Suprapubic skin (tissue), 4 donors: Measurements from ENCODE around the gene MAST2. TPM values are rescaled to one million over a fixed set of nuclear protein-coding genes. Genes with fewer than 3 reads are reported as not detected.

Experiments
- DNase-seq, 2 donors: peaks; one replicate each; pipeline ENCODE4 v3.0.0-alpha.2; 2019; ENCODE audit warnings: low spot score in 2 of 2
- H3K27ac ChIP-seq: fragments of 200-600 bp; sonication (generic); one replicate; pipeline ENCODE4 v1.5.1; 2019
- H3K27me3 ChIP-seq: fragments of 200-600 bp; sonication (generic); one replicate; pipeline ENCODE4 v1.5.1; 2019
- H3K36me3 ChIP-seq: fragments of 200-600 bp; sonication (generic); one replicate; pipeline ENCODE4 v1.5.1; 2019
- H3K4me1 ChIP-seq: fragments of 200-600 bp; sonication (generic); one replicate; pipeline ENCODE4 v1.5.1; 2019
- H3K4me3 ChIP-seq: fragments of 200-600 bp; sonication (generic); one replicate; pipeline ENCODE4 v1.5.1; 2019; ENCODE audit warnings: mild to moderate bottlenecking
- H3K9me3 ChIP-seq: fragments of 200-600 bp; sonication (generic); one replicate; pipeline ENCODE4 v1.5.1; 2019
- CTCF ChIP-seq, 2 donors: fragments of 200-600 bp in 1 of 2; fragments of 450-650 bp in 1 of 2; sonication (generic) in 1 of 2; IDR thresholded peaks; one replicate each; pipeline ENCODE4 v1.5.1; 2016 to 2019; ENCODE audit warnings: antibody characterized with exemption in 2 of 2, mild to moderate bottlenecking in 1 of 2, moderate library complexity in 1 of 2
- EP300 ChIP-seq: sonication (generic); formaldehyde crosslinking; IDR thresholded peaks from one replicate; pipeline ENCODE4 v1.6.1; 2017; ENCODE audit warnings: antibody characterized with exemption
- POLR2A ChIP-seq, 2 donors: fragments of 450-650 bp; IDR thresholded peaks; one replicate each; pipeline ENCODE4 v1.6.1; 2017; ENCODE audit warnings: antibody characterized with exemption in 2 of 2, mild to moderate bottlenecking in 2 of 2, moderate library complexity in 2 of 2
- POLR2AphosphoS5 ChIP-seq, 3 donors: sonication (generic); formaldehyde crosslinking; IDR thresholded peaks; one replicate each; pipeline ENCODE4 v1.6.1; 2017; ENCODE audit warnings: antibody characterized with exemption in 3 of 3
- WGBS: methylation state at CpG from one replicate; pipeline ENCODE4 v1.1.5; 2018; 5-methylcytosine and 5-hydroxymethylcytosine counted together
- total RNA-seq, 4 donors: library from RNA; depleted of rRNA; stranded (reverse); fragments of >200 nt; gene quantifications; one replicate each; pipeline ENCODE4 v1.1.0, GENCODE V29; 2016

Gene MAST2
- total RNA-seq, 4 donors from 2014 or later, result 15.4 to 21.6 (median 20.1) TPM

GRCh38 chr1:45769261-45769932, 34.0 kb upstream of the MAST2 start:
- Histone ChIP-seq H3K4me1 (no peaks in the 10 kb centered on the region), H3K4me3 (no peak overlapping the region), H3K9me3 (no peaks in the 10 kb centered on the region), H3K27me3 (no peaks in the 10 kb centered on the region), H3K27ac (no peak overlapping the region), H3K36me3 (no peaks in the 10 kb centered on the region)
- TF ChIP-seq POLR2A (IDR thresholded peaks at IDR 0.05) (no peak), POLR2AphosphoS5 (IDR thresholded peaks at IDR 0.05) (no peak), EP300 (no peak), CTCF (IDR thresholded peaks at IDR 0.05) (no peak)
- DNase-seq, result no peak
- 62% methylated on average over 3 of the region's 4 CpGs for WGBS

GRCh38 chr1:45772971-45773370, 30.4 kb upstream of the MAST2 start:
- H3K4me1 ChIP-seq, result no peaks in the 10 kb centered on the region
- TF ChIP-seq EP300, result no peak
- no peak for TF ChIP-seq CTCF (IDR thresholded peaks at IDR 0.05)
- TF ChIP-seq POLR2AphosphoS5 (IDR thresholded peaks at IDR 0.05), result no peak
- no peak for TF ChIP-seq POLR2A (IDR thresholded peaks at IDR 0.05)
- H3K27ac ChIP-seq, result no peak overlapping the region
- no peaks in the 10 kb centered on the region for H3K27me3 ChIP-seq
- H3K4me3 ChIP-seq, result no peak overlapping the region
- H3K9me3 ChIP-seq, result no peaks in the 10 kb centered on the region
- no peak for DNase-seq
- 78% methylated on average over 3 of the region's 3 CpGs for WGBS
- H3K36me3 ChIP-seq, result no peaks in the 10 kb centered on the region

- Histone ChIP-seq H3K36me3 (no peaks in the 10 kb centered on the region), H3K27ac (no peak overlapping the region), H3K4me3 (no peak overlapping the region), H3K4me1 (no peaks in the 10 kb centered on the region), H3K9me3 (no peaks in the 10 kb centered on the region), H3K27me3 (no peaks in the 10 kb centered on the region)
- 87% methylated on average over 3 of the region's 3 CpGs for WGBS
- DNase-seq, result no peak
- TF ChIP-seq EP300 (no peak), CTCF (IDR thresholded peaks at IDR 0.05) (no peak), POLR2AphosphoS5 (IDR thresholded peaks at IDR 0.05) (no peak), POLR2A (IDR thresholded peaks at IDR 0.05) (no peak)
Observed at GRCh38 chr1:45775794-45776193, 27.6 kb upstream of the MAST2 start.

- 72% methylated on average over 4 of the region's 4 CpGs for WGBS
- no peaks in the 10 kb centered on the region for H3K36me3 ChIP-seq
- no peaks in the 10 kb centered on the region for H3K9me3 ChIP-seq
- no peaks in the 10 kb centered on the region for H3K27me3 ChIP-seq
- TF ChIP-seq EP300, result no peak
- no peak for TF ChIP-seq POLR2AphosphoS5 (IDR thresholded peaks at IDR 0.05)
- TF ChIP-seq CTCF (IDR thresholded peaks at IDR 0.05), result no peak
- no peak for TF ChIP-seq POLR2A (IDR thresholded peaks at IDR 0.05)
- no peak overlapping the region for H3K27ac ChIP-seq
- DNase-seq, result no peak
- H3K4me3 ChIP-seq, result no peak overlapping the region
- no peaks in the 10 kb centered on the region for H3K4me1 ChIP-seq
Observed at GRCh38 chr1:45785583-45785982, 17.8 kb upstream of the MAST2 start.

GRCh38 chr1:45787905-45788304, 15.5 kb upstream of the MAST2 start:
- no peak overlapping the region for H3K4me3 ChIP-seq
- H3K27ac ChIP-seq, result no peak overlapping the region
- H3K4me1 ChIP-seq, result no peaks in the 10 kb centered on the region
- no peaks in the 10 kb centered on the region for H3K27me3 ChIP-seq
- WGBS, result 78% methylated on average over 4 of the region's 4 CpGs
- no peaks in the 10 kb centered on the region for H3K9me3 ChIP-seq
- DNase-seq, result no peak
- TF ChIP-seq POLR2A (IDR thresholded peaks at IDR 0.05), result no peak
- no peak for TF ChIP-seq CTCF (IDR thresholded peaks at IDR 0.05)
- no peak for TF ChIP-seq EP300
- no peak for TF ChIP-seq POLR2AphosphoS5 (IDR thresholded peaks at IDR 0.05)
- H3K36me3 ChIP-seq, result no peaks in the 10 kb centered on the region
